Measurements from ENCODE around the gene GALNT6.

The GALNT6 gene, protein sequence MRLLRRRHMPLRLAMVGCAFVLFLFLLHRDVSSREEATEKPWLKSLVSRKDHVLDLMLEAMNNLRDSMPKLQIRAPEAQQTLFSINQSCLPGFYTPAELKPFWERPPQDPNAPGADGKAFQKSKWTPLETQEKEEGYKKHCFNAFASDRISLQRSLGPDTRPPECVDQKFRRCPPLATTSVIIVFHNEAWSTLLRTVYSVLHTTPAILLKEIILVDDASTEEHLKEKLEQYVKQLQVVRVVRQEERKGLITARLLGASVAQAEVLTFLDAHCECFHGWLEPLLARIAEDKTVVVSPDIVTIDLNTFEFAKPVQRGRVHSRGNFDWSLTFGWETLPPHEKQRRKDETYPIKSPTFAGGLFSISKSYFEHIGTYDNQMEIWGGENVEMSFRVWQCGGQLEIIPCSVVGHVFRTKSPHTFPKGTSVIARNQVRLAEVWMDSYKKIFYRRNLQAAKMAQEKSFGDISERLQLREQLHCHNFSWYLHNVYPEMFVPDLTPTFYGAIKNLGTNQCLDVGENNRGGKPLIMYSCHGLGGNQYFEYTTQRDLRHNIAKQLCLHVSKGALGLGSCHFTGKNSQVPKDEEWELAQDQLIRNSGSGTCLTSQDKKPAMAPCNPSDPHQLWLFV
- 17.1 to 28.3 (median 25.5) reads per million in 9 experiments for total RNA-seq

DNA sequence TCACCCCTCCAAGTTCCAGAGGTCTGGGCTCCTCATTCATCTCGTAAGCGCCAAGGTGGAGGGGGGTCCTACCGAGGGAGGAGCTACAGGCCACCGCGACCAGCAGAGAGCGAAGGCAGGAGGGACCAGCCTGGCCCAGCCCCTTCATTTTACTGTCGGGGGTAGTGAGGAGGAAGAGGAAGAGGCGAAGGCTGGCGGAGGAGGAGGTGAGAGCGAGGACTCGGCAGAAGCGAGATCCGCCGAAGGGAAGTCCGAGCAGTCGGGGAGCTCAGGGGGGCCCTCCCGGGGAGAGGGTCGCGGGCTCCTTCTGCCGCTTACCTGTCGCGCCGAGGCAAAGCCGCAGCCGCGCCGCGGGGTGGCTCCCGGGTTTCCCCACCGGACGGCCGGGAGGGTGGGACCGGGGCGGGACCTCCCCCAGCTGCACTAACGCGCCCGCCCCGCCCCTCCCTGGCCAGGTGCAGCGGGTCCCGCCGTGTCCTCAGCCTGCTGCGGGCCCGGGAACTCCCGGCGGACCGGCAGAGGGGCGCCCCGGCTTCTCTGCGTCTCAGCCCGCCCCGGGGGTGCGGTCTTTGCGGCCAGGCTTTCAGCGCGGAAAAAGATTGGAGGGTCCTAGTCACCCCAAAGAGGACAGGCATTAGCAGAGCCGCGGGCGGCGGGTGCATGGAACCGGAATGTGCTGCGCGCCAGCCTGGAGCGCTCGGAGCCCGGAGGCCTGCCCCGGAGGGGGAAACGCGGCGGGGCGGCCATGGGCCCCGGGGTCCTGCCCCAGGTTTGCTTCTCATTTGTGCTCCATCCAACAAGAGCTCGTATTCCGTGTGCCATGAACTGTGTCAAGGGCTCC lies at the start of gene GALNT6:
GALNT6 (minus strand) TSS at position 124 of the 841 bp plus-strand sequence. CDS start 11,625 bp downstream, outside the sequence.
- Mint-ChIP-seq H3K4me3 (peak within 1 kb of the TSS; percentile 95 to 100), H3K4me1 (ENCODE audit: low read depth in 2 of 2) (peaks cover 68 to 70% of the 10 kb centered on the region in 2 donors), H3K27ac (peak within 1 kb of the TSS; percentile 93 to 97), H3K9me3 (no peaks in the 10 kb centered on the region), H3K36me3 (ENCODE audit: insufficient read depth) (peaks cover 3% of the 10 kb centered on the region), H3K27me3 (no peaks in the 10 kb centered on the region)
- ATAC-seq (replicated peaks) = peak; percentile 69
- peak; percentile 58 to 66 (median 62) for DNase-seq

DNA sequence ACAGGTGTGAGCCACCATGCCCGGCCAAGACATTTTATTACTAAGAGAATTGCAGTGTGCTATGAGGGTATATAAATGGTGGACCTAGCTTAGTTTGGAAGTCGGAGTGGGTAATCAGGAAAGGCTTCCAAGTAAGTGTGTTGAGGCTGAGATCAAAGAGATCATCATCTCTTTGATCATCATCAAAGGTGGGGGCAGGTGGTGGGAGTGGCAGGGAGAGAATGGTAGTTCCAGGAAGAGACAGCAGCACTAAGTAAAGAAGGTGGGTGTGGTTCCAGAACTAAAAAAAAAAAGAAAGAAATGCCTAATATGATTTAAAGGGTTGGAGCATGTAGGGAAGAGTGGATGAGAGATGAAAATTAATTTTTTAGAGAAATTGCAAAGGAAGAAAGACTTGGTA lies 48.1 kb upstream of the GALNT6 start:
- H3K27ac Mint-ChIP-seq = no peak overlapping the region

DNA sequence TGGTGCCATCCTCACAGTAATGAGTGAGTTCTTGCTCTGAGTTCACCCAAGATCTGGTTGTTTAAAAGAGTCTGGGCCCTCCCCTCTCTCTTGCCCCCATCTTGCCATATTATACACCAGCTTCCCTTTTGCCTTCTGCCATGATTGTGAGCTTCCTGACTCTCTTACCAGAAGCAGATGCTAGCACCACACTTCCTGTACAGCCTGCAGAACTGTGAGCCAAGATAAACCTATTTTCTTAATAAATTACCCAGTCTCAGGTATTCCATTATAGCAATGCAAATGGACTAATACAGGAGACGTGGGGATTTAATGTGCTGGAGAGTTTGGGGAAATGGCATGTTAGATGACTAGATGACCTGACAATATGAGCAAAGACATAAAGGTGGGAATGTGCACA lies 46.2 kb upstream of the GALNT6 start:
- no peak overlapping the region for H3K4me3 Mint-ChIP-seq
- ATAC-seq (replicated peaks) (no peak), DNase-seq (no peak)
- H3K36me3 Mint-ChIP-seq (ENCODE audit: insufficient read depth) = no peaks in the 10 kb centered on the region
- H3K4me1 Mint-ChIP-seq (ENCODE audit: low read depth in 2 of 2) = peaks cover 4 to 10% of the 10 kb centered on the region in 2 donors
- H3K27me3 Mint-ChIP-seq = no peaks in the 10 kb centered on the region
- no peaks in the 10 kb centered on the region for H3K9me3 Mint-ChIP-seq
- no peak overlapping the region for H3K27ac Mint-ChIP-seq

More for the DNA sequence above, 48.1 kb upstream of the GALNT6 start:
- ATAC-seq (replicated peaks) (no peak), DNase-seq (no peak)
- Mint-ChIP-seq H3K27me3 (no peaks in the 10 kb centered on the region), H3K4me1 (ENCODE audit: low read depth in 2 of 2) (peaks cover 4 to 10% of the 10 kb centered on the region in 2 donors), H3K9me3 (no peaks in the 10 kb centered on the region), H3K36me3 (ENCODE audit: insufficient read depth) (no peaks in the 10 kb centered on the region), H3K4me3 (no peak overlapping the region)

DNA sequence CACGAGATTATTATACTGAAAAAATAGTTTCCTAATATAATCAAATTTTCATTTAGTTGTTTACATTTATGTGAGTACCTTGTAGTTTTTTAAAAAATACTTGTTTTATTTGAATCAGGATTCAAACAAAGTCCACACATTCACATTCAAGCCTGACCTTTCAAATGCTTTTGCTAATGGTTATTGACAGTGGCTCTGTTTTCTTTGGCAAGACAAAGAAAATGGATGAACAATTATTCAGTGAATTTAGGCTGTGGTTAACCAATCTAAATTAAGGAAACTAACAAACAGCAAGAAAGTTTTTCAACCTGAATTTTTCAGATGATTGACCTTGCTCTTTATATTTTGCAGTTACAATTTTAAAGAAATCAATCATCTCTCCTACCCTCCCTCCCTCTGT lies 43.1 kb upstream of the GALNT6 start:
- Mint-ChIP-seq H3K4me1 (ENCODE audit: low read depth in 2 of 2) (peaks cover under 1 to 4% of the 10 kb centered on the region in 2 donors), H3K36me3 (ENCODE audit: insufficient read depth) (no peaks in the 10 kb centered on the region), H3K4me3 (no peak overlapping the region), H3K9me3 (no peaks in the 10 kb centered on the region), H3K27ac (no peak overlapping the region), H3K27me3 (no peaks in the 10 kb centered on the region)
- ATAC-seq (replicated peaks) (no peak), DNase-seq (no peak)

DNA sequence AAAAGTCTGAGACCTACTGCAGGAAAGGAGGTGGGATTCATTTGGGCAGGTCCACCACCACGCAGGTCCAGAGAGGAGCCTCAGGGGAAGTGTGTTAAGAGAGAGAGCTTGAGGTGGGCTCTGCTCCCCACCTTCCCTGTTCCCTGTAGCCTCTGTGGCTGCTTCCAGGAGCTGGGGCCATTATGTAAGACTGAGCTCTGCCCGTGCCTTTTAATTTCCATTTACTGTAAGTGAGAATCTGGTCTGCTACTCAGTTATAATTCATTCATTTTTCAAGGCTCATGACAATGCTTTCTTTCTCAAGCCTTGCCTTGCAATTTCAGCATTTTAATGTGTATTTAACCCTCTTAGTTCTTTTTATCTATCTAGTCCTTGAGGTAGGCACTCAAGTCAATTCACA lies 41.7 kb upstream of the GALNT6 start:
- H3K9me3 Mint-ChIP-seq = no peaks in the 10 kb centered on the region
- H3K4me1 Mint-ChIP-seq (ENCODE audit: low read depth in 2 of 2) = peaks cover 0 to 4% of the 10 kb centered on the region in 2 donors
- no peak overlapping the region for H3K4me3 Mint-ChIP-seq
- H3K36me3 Mint-ChIP-seq (ENCODE audit: insufficient read depth) = no peaks in the 10 kb centered on the region
- ATAC-seq (replicated peaks) = no peak
- DNase-seq = no peak
- no peak overlapping the region for H3K27ac Mint-ChIP-seq
- no peaks in the 10 kb centered on the region for H3K27me3 Mint-ChIP-seq

DNA sequence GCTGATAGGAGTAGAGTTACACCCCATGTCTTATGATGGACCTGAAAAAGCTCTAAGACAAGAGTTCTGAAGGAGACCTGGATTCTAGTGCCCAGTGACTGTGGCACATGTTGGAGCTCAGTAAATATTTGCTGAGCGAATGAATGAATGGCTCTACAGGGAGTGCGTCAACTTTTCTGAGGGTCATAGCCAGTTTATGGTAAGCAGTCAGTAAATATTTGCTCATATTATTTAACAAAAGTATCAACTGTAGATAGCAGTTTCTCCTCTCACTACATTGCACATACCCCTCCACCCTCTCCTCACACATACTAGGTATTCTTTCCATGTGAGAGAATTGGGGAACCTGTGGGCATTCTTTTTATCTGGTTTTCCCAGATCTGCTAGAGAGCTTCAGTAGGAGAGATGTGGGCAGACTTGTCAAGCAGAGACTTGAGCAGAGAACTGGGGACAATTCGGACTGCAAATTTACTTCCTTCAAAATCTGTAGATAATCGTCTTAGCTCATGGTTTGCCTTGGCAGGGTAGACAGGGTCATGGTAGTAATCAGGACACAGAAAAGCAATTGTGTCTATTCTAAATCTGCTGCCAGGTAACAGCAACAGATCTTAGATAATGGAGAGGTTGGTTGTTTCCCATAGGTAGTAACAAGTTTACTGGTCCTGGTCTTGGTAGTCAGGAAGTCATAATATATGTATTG lies 39.1 kb upstream of the GALNT6 start:
- DNase-seq = no peak
- ATAC-seq (replicated peaks) = no peak
- Mint-ChIP-seq H3K4me1 (ENCODE audit: low read depth in 2 of 2) (peaks cover 1 to 2% of the 10 kb centered on the region in 2 donors), H3K36me3 (ENCODE audit: insufficient read depth) (peaks cover 1% of the 10 kb centered on the region), H3K4me3 (no peak overlapping the region), H3K27me3 (no peaks in the 10 kb centered on the region), H3K27ac (no peak overlapping the region), H3K9me3 (no peaks in the 10 kb centered on the region)

DNA sequence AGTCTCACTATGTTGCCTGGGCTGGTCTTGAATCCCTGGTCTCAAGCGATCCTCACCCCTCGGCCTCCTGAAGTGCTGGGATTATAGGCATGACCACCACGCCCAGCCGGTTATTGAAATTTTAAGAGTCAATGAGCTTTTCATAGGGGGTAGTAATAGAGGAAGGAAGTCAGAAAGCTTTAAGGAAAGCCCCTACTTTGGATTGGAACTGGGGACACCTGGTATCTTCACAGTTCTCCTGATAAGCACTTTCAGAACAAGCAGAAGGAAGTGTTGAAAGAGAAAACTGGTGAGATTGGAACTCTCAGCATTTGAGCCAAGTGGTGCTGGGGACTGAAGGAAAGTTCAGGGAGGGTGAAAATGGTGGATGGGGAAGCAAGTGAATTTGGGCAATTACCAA lies 38.5 kb upstream of the GALNT6 start:
- no peak overlapping the region for H3K4me3 Mint-ChIP-seq
- peaks cover 5% of the 10 kb centered on the region for H3K36me3 Mint-ChIP-seq (ENCODE audit: insufficient read depth)
- no peaks in the 10 kb centered on the region for H3K27me3 Mint-ChIP-seq
- H3K4me1 Mint-ChIP-seq (ENCODE audit: low read depth in 2 of 2) = peaks cover 5% of the 10 kb centered on the region in 2 donors
- no peaks in the 10 kb centered on the region for H3K9me3 Mint-ChIP-seq
- ATAC-seq (replicated peaks) = no peak
- DNase-seq = no peak
- no peak overlapping the region for H3K27ac Mint-ChIP-seq

DNA sequence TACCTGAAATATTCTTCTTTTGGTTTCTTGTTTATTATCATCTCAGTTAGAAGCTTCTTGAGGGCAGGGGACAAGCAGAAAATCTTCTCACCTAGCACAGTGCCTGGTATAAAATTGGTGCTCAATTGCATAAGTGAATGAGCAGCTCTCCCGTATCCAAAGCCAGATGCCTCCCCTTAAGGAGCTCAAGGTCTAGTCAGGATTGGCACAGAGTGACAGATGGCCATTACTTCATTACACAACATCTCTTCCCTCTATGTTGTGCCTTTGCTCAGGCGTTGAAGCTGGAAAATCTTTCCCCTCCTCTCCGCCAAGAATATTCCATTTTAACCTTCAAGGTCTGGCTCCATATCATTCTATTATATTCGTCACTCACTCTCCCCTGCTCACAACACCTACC lies 37.0 kb upstream of the GALNT6 start:
- DNase-seq = no peak
- H3K9me3 Mint-ChIP-seq = no peaks in the 10 kb centered on the region
- no peaks in the 10 kb centered on the region for H3K27me3 Mint-ChIP-seq
- peaks cover 5% of the 10 kb centered on the region for H3K36me3 Mint-ChIP-seq (ENCODE audit: insufficient read depth)
- H3K27ac Mint-ChIP-seq = no peak overlapping the region
- H3K4me1 Mint-ChIP-seq (ENCODE audit: low read depth in 2 of 2) = peaks cover 8 to 10% of the 10 kb centered on the region in 2 donors
- H3K4me3 Mint-ChIP-seq = no peak overlapping the region
- no peak for ATAC-seq (replicated peaks)

DNA sequence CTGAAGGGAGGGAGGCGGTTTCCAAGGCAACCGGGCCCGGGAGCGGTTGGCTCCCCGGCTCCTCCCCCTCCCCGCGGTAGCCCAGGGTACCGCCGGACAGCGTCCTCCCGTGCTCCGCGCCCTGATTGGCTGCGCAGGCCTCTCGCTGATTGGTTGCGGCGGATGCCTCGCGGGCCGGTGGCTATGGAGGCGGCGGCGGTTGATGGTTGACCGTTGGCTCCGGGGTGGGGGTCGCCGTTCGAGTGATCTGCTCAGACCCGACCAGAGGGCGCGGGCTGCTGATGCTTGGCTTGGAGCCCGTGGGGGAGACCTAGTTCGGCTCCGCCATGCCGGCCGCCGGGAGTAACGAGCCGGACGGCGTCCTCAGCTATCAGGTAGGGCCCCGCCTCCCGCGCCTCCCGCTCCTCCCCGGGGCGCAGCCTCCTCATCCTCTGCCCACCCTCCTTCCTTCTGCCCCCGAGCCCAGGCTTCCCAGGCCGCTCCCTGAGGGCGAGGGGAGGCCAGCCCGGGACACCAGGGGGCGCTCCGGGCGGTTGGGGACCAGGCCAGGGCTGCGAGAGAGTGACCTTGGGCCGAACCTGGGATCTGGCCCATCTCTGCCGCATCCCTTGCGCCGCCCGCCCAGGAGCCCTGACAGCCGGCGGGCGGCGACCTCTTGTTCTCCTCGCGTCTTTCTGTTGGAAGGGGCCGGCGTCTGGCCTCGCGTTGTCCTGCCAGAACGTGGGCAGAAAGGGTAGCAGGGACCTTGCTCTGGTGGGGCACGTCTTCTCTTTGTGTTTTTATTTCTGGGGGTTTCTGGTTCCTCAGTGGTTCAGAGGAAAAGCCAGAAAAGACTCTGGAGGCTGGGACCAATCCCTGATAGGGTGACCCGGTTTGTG lies 33.7 kb upstream of the GALNT6 start, which contains the start of gene SLC4A8:
SLC4A8 (plus strand) TSS at position 170 of the 878 bp plus-strand sequence; CDS start at position 327, 157 bp downstream.
- DNase-seq = peak; percentile 63 to 78 (median 76)
- Mint-ChIP-seq H3K4me1 (ENCODE audit: low read depth in 2 of 2) (peaks cover 10 to 12% of the 10 kb centered on the region in 2 donors), H3K27me3 (no peaks in the 10 kb centered on the region), H3K27ac (peak within 1 kb of the TSS; percentile 81 to 91), H3K36me3 (ENCODE audit: insufficient read depth) (peaks cover 9% of the 10 kb centered on the region), H3K4me3 (peak within 1 kb of the TSS; percentile 74 to 87), H3K9me3 (no peaks in the 10 kb centered on the region)
- peak; percentile 91 for ATAC-seq (replicated peaks)

DNA sequence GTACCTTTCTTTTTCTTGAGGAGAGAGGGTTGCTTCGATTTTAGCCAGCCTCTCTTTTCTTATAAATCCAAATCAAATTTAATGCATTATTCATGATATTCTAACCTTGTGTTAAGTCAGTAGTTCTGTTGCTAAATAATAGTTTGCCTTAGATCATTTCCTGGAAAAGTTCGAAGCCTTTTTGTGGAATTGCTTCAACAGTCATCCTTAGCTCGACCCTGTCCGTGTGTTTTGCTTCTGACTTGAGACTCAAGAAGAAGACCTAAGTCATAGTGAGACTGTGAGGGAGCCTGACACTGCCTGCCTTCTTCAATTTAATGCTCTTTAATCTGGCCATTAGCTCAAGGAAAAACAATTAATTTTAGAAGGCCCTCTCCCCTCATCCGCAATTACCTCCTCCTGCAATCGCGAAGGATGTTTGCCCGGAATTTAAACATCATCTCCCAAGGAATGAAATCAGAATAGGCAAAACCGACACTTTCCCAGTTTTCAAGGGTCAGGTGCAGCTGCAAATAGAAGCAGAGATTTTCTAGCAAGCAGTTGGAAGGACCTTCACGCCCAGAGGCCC lies 33.0 kb upstream of the GALNT6 start:
- DNase-seq (no peak), ATAC-seq (replicated peaks) (no peak)
- peaks cover 9% of the 10 kb centered on the region for H3K36me3 Mint-ChIP-seq (ENCODE audit: insufficient read depth)
- H3K9me3 Mint-ChIP-seq = no peaks in the 10 kb centered on the region
- H3K27ac Mint-ChIP-seq = peak overlapping the region in 1 of 2 donors; percentile 81
- H3K4me1 Mint-ChIP-seq (ENCODE audit: low read depth in 2 of 2) = peaks cover 10 to 12% of the 10 kb centered on the region in 2 donors
- H3K27me3 Mint-ChIP-seq = no peaks in the 10 kb centered on the region
- H3K4me3 Mint-ChIP-seq = peak overlapping the region; percentile 74 to 87

DNA sequence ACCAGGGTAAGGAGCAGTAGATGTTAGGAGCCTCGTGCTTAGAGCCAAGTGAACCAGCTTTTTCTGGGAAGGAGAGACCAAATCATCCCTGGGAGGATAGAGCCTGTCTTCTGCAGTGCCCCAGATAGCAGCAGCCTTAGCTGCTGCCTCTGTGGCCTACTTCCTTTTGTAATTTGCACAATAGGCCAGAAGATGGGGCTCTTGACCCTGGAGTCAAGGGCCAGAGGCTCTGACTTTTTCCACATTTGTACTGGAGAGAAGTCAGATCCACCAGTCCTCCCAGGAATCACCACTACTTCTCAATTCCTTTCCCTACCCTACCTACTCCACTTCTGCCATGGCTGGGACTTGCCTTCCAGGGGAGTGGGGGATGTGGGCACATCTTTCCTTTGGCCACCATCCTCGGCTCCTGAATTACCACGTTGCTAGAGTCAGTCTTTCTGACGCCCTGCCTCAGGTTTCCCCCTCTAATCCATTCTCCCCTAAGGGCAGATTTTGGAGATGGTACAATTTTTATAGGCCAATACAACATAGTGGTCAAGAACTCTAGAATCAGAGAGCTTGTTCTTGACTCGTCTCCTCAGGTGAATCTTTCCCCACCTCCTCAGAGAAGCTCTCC lies 30.2 kb upstream of the GALNT6 start:
- peaks cover 9% of the 10 kb centered on the region for H3K36me3 Mint-ChIP-seq (ENCODE audit: insufficient read depth)
- ATAC-seq (replicated peaks) (no peak), DNase-seq (peak; percentile 21 to 33 (median 32))
- H3K4me3 Mint-ChIP-seq = no peak overlapping the region
- no peak overlapping the region for H3K27ac Mint-ChIP-seq
- H3K4me1 Mint-ChIP-seq (ENCODE audit: low read depth in 2 of 2) = peaks cover 10 to 12% of the 10 kb centered on the region in 2 donors
- H3K27me3 Mint-ChIP-seq = no peaks in the 10 kb centered on the region
- H3K9me3 Mint-ChIP-seq = no peaks in the 10 kb centered on the region
